ENCODE measurements around the gene CDYL2.

DNA sequence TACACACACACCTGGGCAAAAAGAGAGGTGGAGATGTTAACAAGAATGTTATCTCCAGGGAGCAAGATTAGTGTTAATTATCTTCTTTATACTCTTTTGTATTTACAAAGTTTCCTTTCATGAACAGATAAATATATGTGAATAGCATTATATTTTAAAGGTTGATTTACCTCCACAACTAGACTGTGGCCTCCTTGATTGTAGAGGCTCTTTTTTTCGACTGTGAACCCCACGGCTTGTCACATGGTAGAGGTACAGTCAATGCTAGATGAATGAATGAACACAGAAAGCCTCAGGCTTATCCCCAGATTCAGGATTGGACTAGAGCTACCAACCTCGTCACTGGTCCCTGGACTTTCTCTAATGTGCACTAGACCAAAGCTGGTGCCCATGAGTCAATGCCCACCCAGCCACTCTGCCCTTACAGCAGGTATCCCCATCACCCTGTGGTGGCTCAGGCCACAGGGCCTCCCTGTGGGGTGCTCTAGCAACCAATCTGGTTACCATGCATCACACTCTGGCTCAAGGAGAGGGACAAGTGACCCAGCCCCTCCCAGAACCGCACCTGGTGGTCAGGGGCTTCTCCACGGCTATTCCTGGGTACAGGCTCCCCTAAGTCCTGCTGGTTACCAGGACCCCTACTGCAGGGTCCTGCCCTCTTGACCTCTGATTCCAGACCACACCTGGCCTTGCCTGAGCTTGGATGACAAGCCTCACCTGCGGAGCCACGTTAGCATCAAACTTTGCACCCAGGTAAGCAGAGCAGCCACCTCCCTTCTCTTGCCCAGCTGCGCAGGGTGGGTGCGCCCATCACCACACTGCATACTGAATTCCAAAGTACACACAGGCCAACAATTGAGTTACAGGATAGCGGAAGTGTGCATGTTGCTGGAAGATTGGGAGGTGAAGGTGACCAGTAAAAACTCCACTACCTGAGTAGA lies 101.0 kb downstream of the CDYL2 start:
- TF ChIP-seq EZH2 (IDR thresholded peaks at IDR 0.05; ENCODE audit: insufficient read depth, low read length): no peak
- TF ChIP-seq, protein P1, sequence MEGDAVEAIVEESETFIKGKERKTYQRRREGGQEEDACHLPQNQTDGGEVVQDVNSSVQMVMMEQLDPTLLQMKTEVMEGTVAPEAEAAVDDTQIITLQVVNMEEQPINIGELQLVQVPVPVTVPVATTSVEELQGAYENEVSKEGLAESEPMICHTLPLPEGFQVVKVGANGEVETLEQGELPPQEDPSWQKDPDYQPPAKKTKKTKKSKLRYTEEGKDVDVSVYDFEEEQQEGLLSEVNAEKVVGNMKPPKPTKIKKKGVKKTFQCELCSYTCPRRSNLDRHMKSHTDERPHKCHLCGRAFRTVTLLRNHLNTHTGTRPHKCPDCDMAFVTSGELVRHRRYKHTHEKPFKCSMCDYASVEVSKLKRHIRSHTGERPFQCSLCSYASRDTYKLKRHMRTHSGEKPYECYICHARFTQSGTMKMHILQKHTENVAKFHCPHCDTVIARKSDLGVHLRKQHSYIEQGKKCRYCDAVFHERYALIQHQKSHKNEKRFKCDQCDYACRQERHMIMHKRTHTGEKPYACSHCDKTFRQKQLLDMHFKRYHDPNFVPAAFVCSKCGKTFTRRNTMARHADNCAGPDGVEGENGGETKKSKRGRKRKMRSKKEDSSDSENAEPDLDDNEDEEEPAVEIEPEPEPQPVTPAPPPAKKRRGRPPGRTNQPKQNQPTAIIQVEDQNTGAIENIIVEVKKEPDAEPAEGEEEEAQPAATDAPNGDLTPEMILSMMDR (IDR thresholded peaks at IDR 0.05; ENCODE audit: insufficient read depth, low read depth, low read length): no peak
